K562 (cell line): ENCODE results near the gene SLC7A4. TPM values are rescaled to one million over a fixed set of nuclear protein-coding genes. Genes with fewer than 3 reads are reported as not detected.
A peak's percentile ranks its signal among the peaks of the same experiment; 100 is the strongest.

Experiments used
- ASH1L ChIP-seq: fragments of 450-650 bp; IDR thresholded peaks from 2 replicates; pipeline ENCODE4 v1.6.1; 2018; ENCODE audit warnings: borderline replicate concordance, mild to moderate bottlenecking, low read depth; ENCODE audit not compliant: partially characterized antibody
- BCLAF1 ChIP-seq, 2 experiments: fragments of 450-650 bp in 1 of 2; IDR thresholded peaks; 2 replicates each; pipeline ENCODE4 v1.6.1; 2011 to 2017; ENCODE audit warnings: low read depth in 2 of 2, antibody characterized with exemption in 1 of 2, borderline replicate concordance in 1 of 2, low read length in 1 of 2, mild to moderate bottlenecking in 1 of 2, mixed read lengths in 1 of 2; ENCODE audit not compliant: control insufficient read depth in 1 of 2
- CCAR2 ChIP-seq: fragments of 200-400 bp; formaldehyde crosslinking; IDR thresholded peaks from 2 replicates; pipeline ENCODE4 v1.6.1; 2017; ENCODE audit warnings: mild to moderate bottlenecking, low read depth, low read length
- HNRNPK ChIP-seq: fragments of 200-400 bp; formaldehyde crosslinking; IDR thresholded peaks from one replicate; pipeline ENCODE4 v1.6.1; 2018; ENCODE audit warnings: mild to moderate bottlenecking, low read depth, low read length; ENCODE audit not compliant: poor library complexity, severe bottlenecking
- LCOR ChIP-seq: sonication (generic); formaldehyde crosslinking; IDR thresholded peaks from 2 replicates; pipeline ENCODE4 v1.8.0; 2022; ENCODE audit warnings: mild to moderate bottlenecking, missing genetic modification reagents
- MTF1 ChIP-seq: fragments of 250-450 bp; sonication (Bioruptor Pico); IDR thresholded peaks from 2 replicates; pipeline ENCODE4 v1.9.0; 2021; ENCODE audit warnings: moderate library complexity, mild to moderate bottlenecking, inconsistent platforms, borderline replicate concordance
- NBN ChIP-seq: fragments of 450-650 bp; IDR thresholded peaks from 2 replicates; pipeline ENCODE4 v1.6.1; 2016; ENCODE audit warnings: low read depth, mild to moderate bottlenecking
- RBBP5 ChIP-seq: fragments of 200-600 bp; sonication (generic); IDR thresholded peaks from 2 replicates; pipeline ENCODE4 v1.6.1; 2012; ENCODE audit warnings: borderline replicate concordance, mild to moderate bottlenecking, low read length, control low read depth, inconsistent platforms; ENCODE audit not compliant: insufficient read depth, poor library complexity, severe bottlenecking
- SMARCA5 ChIP-seq: fragments of 450-650 bp; IDR thresholded peaks from 2 replicates; pipeline ENCODE4 v1.6.1; 2016
- WHSC1 ChIP-seq: IDR thresholded peaks from one replicate; pipeline ENCODE4 v1.6.1; 2012; ENCODE audit warnings: low read length, control low read depth, inconsistent platforms
- ZKSCAN3 ChIP-seq: fragments of 250-450 bp; sonication (Bioruptor Pico); IDR thresholded peaks from 2 replicates; pipeline ENCODE4 v1.4.0; 2020
- ZNF318 ChIP-seq, 2 experiments: fragments of 450-650 bp; IDR thresholded peaks; 2 replicates each; pipeline ENCODE4 v1.6.1; 2016; ENCODE audit warnings: mild to moderate bottlenecking in 2 of 2, borderline replicate concordance in 1 of 2, low read depth in 1 of 2, moderate library complexity in 1 of 2
- ZNF384 ChIP-seq: IDR thresholded peaks from 2 replicates; pipeline ENCODE4 v1.6.1; 2012; ENCODE audit warnings: low read depth, low read length, improper control_type of control experiment
- ZNF436 ChIP-seq: fragments of 250-450, 450-650 bp; sonication (Bioruptor Pico); formaldehyde crosslinking; IDR thresholded peaks from 2 replicates; pipeline ENCODE4 v1.7.0; 2020; ENCODE audit warnings: mild to moderate bottlenecking
- ZNF507 ChIP-seq: conservative IDR thresholded peaks from 2 replicates; pipeline ENCODE4 v1.6.1; 2017; ENCODE audit warnings: missing genetic modification characterization, missing compliant biosample characterization
- ZSCAN32 ChIP-seq: fragments of 450-650 bp; formaldehyde crosslinking; IDR thresholded peaks from 2 replicates; pipeline ENCODE4 v1.4.0; 2020; ENCODE audit warnings: mild to moderate bottlenecking, moderate library complexity
- polyA plus RNA-seq, 8 experiments: library from polyadenylated mRNA; depleted of rRNA in 4 of 8; stranded (reverse) in 5 of 8; unstranded in 3 of 8; fragments of >200 nt; fragmentation: Nextera tagmentation in 2 of 8; fragmentation: Illumina TruSeq in 1 of 8; extraction: Ambion mirVana in 2 of 8; extraction: Trizol in 1 of 8; gene quantifications; 2 replicates each; pipeline versions ENCODE4 v1.2.1 to v1.2.3, GENCODE V29; 2011 to 2014; ENCODE audit warnings: inconsistent platforms in 1 of 8, missing spikeins in 1 of 8
- total RNA-seq, 7 experiments: library from RNA; depleted of rRNA in 6 of 7; stranded (reverse); fragments of >200 nt in 6 of 7; fragmentation: Illumina TruSeq in 2 of 7; extraction: Trizol in 2 of 7; gene quantifications; 2 replicates each; pipeline versions ENCODE4 v1.2.1 to v1.2.3, GENCODE V29; 2011 to 2021; ENCODE audit warnings: low replicate concordance in 1 of 7

The SLC7A4 gene
- total and polyA plus RNA-seq, 9 of the 15 experiments (the other 6 are each of a cell fraction or from before 2014, with no cell fraction given): not detected

- no peak for TF ChIP-seq ZKSCAN3 (CRISPR knock-in tag)
- TF ChIP-seq ZNF507 (tag): no peak
- TF ChIP-seq ZNF436: no peak
- TF ChIP-seq ASH1L: no peak
- 0 out of 2 replicates have a peak, but pooled peaks have one; percentile 5 for TF ChIP-seq ZSCAN32 (CRISPR knock-in tag)
- TF ChIP-seq HNRNPK: no peak
- 0 out of 2 replicates have a peak, but pooled peaks have one; percentile 39 for TF ChIP-seq MTF1
- TF ChIP-seq RBBP5: no peak
- no peak for TF ChIP-seq BCLAF1 (IDR thresholded peaks at IDR 0.05; ENCODE audit: borderline replicate concordance in 1 of 2, control insufficient read depth in 1 of 2, low read depth in 2 of 2, low read length in 1 of 2)
- TF ChIP-seq WHSC1: no peak
- TF ChIP-seq CCAR2: no peak
- no peak for TF ChIP-seq ZNF318 (IDR thresholded peaks at IDR 0.05; ENCODE audit: borderline replicate concordance in 1 of 2, low read depth in 1 of 2)
- TF ChIP-seq SMARCA5: no peak
- TF ChIP-seq NBN: no peak
- TF ChIP-seq LCOR (CRISPR knock-in tag): no peak
- TF ChIP-seq ZNF384: no peak
Measured at GRCh38 chr22:21030621-21031544, 1.5 kb downstream of the SLC7A4 start (continued).
